B cell (primary cell): ENCODE measurements around the gene GLIPR1L1. TPM values are rescaled to one million over a fixed set of nuclear protein-coding genes. Genes with fewer than 3 reads are reported as not detected.

Experiments
- ATAC-seq: fragments of 200-7000 bp; cut with Tn5 transposase; one replicate; pipeline ENCODE4 v1.10.0; 2021; ENCODE audit warnings: low read depth, mild to moderate bottlenecking, moderate number of reproducible peaks, moderate library complexity
- CTCF ChIA-PET: fragments of 350-600 bp; sonication (Branson Sonifier 250); formaldehyde crosslinking; loops from one replicate; lab custom pipeline; 2021; ENCODE audit warnings: antibody characterized with exemption, inconsistent platforms; lab: Charles Lee
- POLR2A ChIA-PET: fragments of 350-600 bp; sonication (Branson Sonifier 250); formaldehyde crosslinking; loops from one replicate; lab custom pipeline; 2021; ENCODE audit warnings: antibody characterized with exemption; lab: Charles Lee
- DNase-seq: peaks from one replicate; pipeline ENCODE4 v3.0.0; 2013
- H2AFZ ChIP-seq: 2 replicates; pipeline ENCODE4 v1.6.1; 2012; ENCODE audit warnings: mild to moderate bottlenecking, low read depth, low read length; ENCODE audit not compliant: insufficient read depth, poor library complexity, severe bottlenecking
- H3K27ac ChIP-seq, 2 donors: 1 replicate in 1 of 2; 2 replicates in 1 of 2; pipeline ENCODE4 v1.5.1; 2012 to 2013; ENCODE audit warnings: low read length in 2 of 2, mild to moderate bottlenecking in 2 of 2, moderate library complexity in 1 of 2
- H3K27me3 ChIP-seq, 4 experiments: fragments of 200-600 bp in 1 of 4; sonication (generic) in 1 of 4; replicated peaks in 1 of 4; 1 replicate in 2 of 4; 2 replicates in 2 of 4; pipeline versions ENCODE4 v1.6.1 to v1.7.0; 2013 to 2016; ENCODE audit warnings: low read length in 3 of 4, mild to moderate bottlenecking in 2 of 4, mixed read lengths in 1 of 4, moderate library complexity in 1 of 4; ENCODE audit not compliant: insufficient read depth in 4 of 4, control insufficient read depth in 3 of 4; ENCODE audit errors: control extremely low read depth in 1 of 4
- H3K36me3 ChIP-seq, 2 experiments: replicated peaks in 1 of 2; 1 replicate in 1 of 2; 2 replicates in 1 of 2; pipeline versions ENCODE4 v1.6.1 to v1.7.1; 2013; ENCODE audit warnings: low read length in 1 of 2; ENCODE audit not compliant: insufficient read depth in 2 of 2, control insufficient read depth in 1 of 2; ENCODE audit errors: control extremely low read depth in 1 of 2, extremely low read depth in 1 of 2
- H3K4me1 ChIP-seq, 2 donors: fragments of 200-600 bp in 1 of 2; sonication (generic) in 1 of 2; 1 replicate in 1 of 2; 2 replicates in 1 of 2; pipeline versions ENCODE4 v1.5.1 to v1.6.1; 2013 to 2017; ENCODE audit warnings: low read length in 2 of 2; ENCODE audit not compliant: control insufficient read depth in 2 of 2, insufficient read depth in 2 of 2
- H3K4me2 ChIP-seq: replicated peaks from 2 replicates; pipeline ENCODE3; 2012; ENCODE audit warnings: mild to moderate bottlenecking, low read depth, low read length; ENCODE audit not compliant: poor library complexity, severe bottlenecking
- H3K4me3 ChIP-seq, 5 experiments: fragments of 200-600 bp in 1 of 5; sonication (generic) in 1 of 5; 1 replicate in 3 of 5; 2 replicates in 2 of 5; pipeline versions ENCODE4 v1.5.1 to v1.7.0; 2011 to 2016; ENCODE audit warnings: low read length in 4 of 5, mild to moderate bottlenecking in 4 of 5, low read depth in 2 of 5, control low read depth in 1 of 5, moderate library complexity in 1 of 5; ENCODE audit not compliant: insufficient read depth in 1 of 5; ENCODE audit errors: control extremely low read depth in 1 of 5, extremely low read depth in 1 of 5
- H3K79me2 ChIP-seq: fragments of 200-600 bp; sonication (generic); one replicate; pipeline ENCODE4 v1.6.0; 2016; ENCODE audit warnings: low read length; ENCODE audit not compliant: control insufficient read depth, insufficient read depth
- H3K9ac ChIP-seq: fragments of 200-600 bp; sonication (generic); 2 replicates; pipeline ENCODE4 v1.6.1; 2017; ENCODE audit warnings: mild to moderate bottlenecking, low read length, moderate library complexity
- H3K9me3 ChIP-seq, 3 donors: one replicate each; pipeline versions ENCODE4 v1.6.1 to v1.7.1; 2013; ENCODE audit warnings: low read length in 2 of 3; ENCODE audit not compliant: control insufficient read depth in 2 of 3, insufficient read depth in 1 of 3; ENCODE audit errors: control extremely low read depth in 1 of 3
- H4K20me1 ChIP-seq: 2 replicates; pipeline ENCODE4 v1.6.0; 2012; ENCODE audit warnings: mild to moderate bottlenecking, low read length; ENCODE audit not compliant: insufficient read depth, control insufficient read depth, poor library complexity, severe bottlenecking
- H3K27ac Mint-ChIP-seq: one replicate; pipeline ENCODE4 v1.8.0; 2021; ENCODE audit warnings: mixed read lengths
- H3K27me3 Mint-ChIP-seq: one replicate; pipeline ENCODE4 v1.8.0; 2021; ENCODE audit warnings: mixed read lengths
- H3K4me1 Mint-ChIP-seq: one replicate; pipeline ENCODE4 v1.8.0; 2021; ENCODE audit warnings: mixed read lengths
- H3K4me3 Mint-ChIP-seq: one replicate; pipeline ENCODE4 v1.8.0; 2021; ENCODE audit warnings: mixed read lengths
- H3K9me3 Mint-ChIP-seq: one replicate; pipeline ENCODE4 v1.8.0; 2022; ENCODE audit warnings: mixed read lengths; ENCODE audit not compliant: insufficient read depth
- EZH2 ChIP-seq: IDR thresholded peaks from 2 replicates; pipeline ENCODE4 v1.6.1; 2012; ENCODE audit warnings: borderline replicate concordance, low read depth, mild to moderate bottlenecking, moderate library complexity, low read length; ENCODE audit not compliant: insufficient read depth, poor library complexity, severe bottlenecking
- WGBS: methylation state at CpG from one replicate; pipeline ENCODE4 v1.1.5; 2013; ENCODE audit warnings: missing lambda C conversion rate; ENCODE audit not compliant: insufficient coverage; 5-methylcytosine and 5-hydroxymethylcytosine counted together
- intact Hi-C: fragments of 100-400 bp; cut with micrococcal nuclease; formaldehyde crosslinking; loops from one replicate; pipeline ENCODE4 v1.10.0; 2022
- polyA plus RNA-seq: library from polyadenylated mRNA; depleted of rRNA; stranded (reverse); fragments of >200 nt; gene quantifications from 2 replicates; pipeline ENCODE4 v1.2.3, GENCODE V29; 2012
- total RNA-seq, 2 donors: library from RNA; stranded (reverse); fragments of 120-200 nt in 1 of 2; gene quantifications; 1 replicate in 1 of 2; 2 replicates in 1 of 2; pipeline versions ENCODE4 v1.2.3 to v1.2.4, GENCODE V29; 2013 to 2022
- TF ChIP-seq, protein P1 (sequence below): fragments of 200-600 bp; IDR thresholded peaks from one replicate; pipeline ENCODE4 v1.8.0; 2022; ENCODE audit warnings: antibody characterized with exemption, mild to moderate bottlenecking

The GLIPR1L1 gene
- total and polyA plus RNA-seq, 2 donors (not counting 1 experiment from before 2014, with no cell fraction given), result not detected

DNA sequence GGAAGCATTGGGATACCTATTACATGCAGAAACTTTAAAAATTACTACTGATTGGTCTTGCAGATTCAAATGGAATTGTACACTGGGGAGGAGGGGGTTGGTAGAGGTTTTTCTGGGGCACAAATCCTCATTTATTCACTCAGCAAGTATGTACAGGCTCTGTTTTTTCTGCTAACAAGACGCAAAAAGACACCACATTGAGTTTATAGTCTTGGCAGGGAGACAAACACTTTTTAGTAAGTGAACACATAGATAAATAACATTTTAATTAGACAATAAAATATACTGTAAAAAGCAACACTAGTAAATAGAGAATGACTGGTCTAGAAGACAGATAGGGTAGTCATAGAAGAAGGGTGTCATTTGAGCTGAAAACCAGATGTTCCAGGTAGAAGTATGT lies 80.2 kb downstream of the GLIPR1L1 start:
- WGBS, result no CpG with 5 or more reads among the region's 1 CpG
- Histone ChIP-seq H3K36me3 (no peaks in the 10 kb centered on the region), H3K9ac (no peak overlapping the region), H3K4me1 (no peaks in the 10 kb centered on the region), H3K4me2 (no peak overlapping the region), H3K9me3 (no peaks in the 10 kb centered on the region), H4K20me1 (no peaks in the 10 kb centered on the region), H3K79me2 (no peaks in the 10 kb centered on the region), H3K27me3 (no peaks in the 10 kb centered on the region), H2AFZ (no peak overlapping the region), H3K4me3 (no peak overlapping the region), H3K27ac (no peak overlapping the region)
- H3K9me3 Mint-ChIP-seq, result no peaks in the 10 kb centered on the region
- POLR2A ChIA-PET, result no interaction called here
- ATAC-seq, result no peak
- no peak for DNase-seq
- H3K4me1 Mint-ChIP-seq, result peaks cover 5% of the 10 kb centered on the region
- intact Hi-C loops, result no loop called here
- H3K4me3 Mint-ChIP-seq, result no peak overlapping the region
- CTCF ChIA-PET, result interaction anchor here (1.3 kb wide), 1 partner anchor 23 kb away, joined by 3 read pairs; the partner anchor contains the start of gene GLIPR1L2
- no peak overlapping the region for H3K27ac Mint-ChIP-seq
- H3K27me3 Mint-ChIP-seq, result no peaks in the 10 kb centered on the region
- TF ChIP-seq, protein P1, sequence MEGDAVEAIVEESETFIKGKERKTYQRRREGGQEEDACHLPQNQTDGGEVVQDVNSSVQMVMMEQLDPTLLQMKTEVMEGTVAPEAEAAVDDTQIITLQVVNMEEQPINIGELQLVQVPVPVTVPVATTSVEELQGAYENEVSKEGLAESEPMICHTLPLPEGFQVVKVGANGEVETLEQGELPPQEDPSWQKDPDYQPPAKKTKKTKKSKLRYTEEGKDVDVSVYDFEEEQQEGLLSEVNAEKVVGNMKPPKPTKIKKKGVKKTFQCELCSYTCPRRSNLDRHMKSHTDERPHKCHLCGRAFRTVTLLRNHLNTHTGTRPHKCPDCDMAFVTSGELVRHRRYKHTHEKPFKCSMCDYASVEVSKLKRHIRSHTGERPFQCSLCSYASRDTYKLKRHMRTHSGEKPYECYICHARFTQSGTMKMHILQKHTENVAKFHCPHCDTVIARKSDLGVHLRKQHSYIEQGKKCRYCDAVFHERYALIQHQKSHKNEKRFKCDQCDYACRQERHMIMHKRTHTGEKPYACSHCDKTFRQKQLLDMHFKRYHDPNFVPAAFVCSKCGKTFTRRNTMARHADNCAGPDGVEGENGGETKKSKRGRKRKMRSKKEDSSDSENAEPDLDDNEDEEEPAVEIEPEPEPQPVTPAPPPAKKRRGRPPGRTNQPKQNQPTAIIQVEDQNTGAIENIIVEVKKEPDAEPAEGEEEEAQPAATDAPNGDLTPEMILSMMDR, result no peak
- no peak for TF ChIP-seq EZH2

DNA sequence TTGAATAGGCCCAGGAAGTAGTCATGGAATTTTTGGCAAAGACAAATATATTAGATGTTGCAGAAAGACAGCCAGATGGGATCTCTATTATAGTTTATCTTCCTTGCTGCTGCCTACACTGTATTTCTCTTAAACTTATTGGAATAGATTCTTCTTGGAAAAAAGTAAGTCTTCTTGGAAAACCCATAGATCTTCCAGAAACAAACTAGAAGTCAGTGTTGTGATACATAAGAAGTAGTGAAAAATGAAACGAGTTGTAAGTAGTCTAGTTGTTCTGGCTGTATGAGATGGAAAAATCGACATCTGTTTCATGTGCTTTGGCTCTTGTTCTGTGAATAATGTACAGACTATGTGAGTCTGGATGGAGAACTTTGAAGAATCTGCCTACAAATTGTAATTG lies 85.4 kb downstream of the GLIPR1L1 start:
- Histone ChIP-seq H3K9ac (no peak overlapping the region), H3K79me2 (no peaks in the 10 kb centered on the region), H3K27me3 (no peaks in the 10 kb centered on the region), H3K36me3 (no peaks in the 10 kb centered on the region), H3K9me3 (no peaks in the 10 kb centered on the region), H3K4me1 (no peaks in the 10 kb centered on the region), H4K20me1 (no peaks in the 10 kb centered on the region), H3K4me2 (no peak overlapping the region), H3K27ac (no peak overlapping the region), H3K4me3 (no peak overlapping the region), H2AFZ (no peak overlapping the region)
- no peaks in the 10 kb centered on the region for H3K4me1 Mint-ChIP-seq
- intact Hi-C loops, result no loop called here
- ChIA-PET CTCF (no interaction called here), POLR2A (no interaction called here)
- no peak for TF ChIP-seq EZH2
- TF ChIP-seq, protein P1, result no peak
- no peak overlapping the region for H3K27ac Mint-ChIP-seq
- H3K4me3 Mint-ChIP-seq, result no peak overlapping the region
- H3K9me3 Mint-ChIP-seq, result no peaks in the 10 kb centered on the region
- no peak for DNase-seq
- WGBS, result 100% methylated on average over 2 of the region's 2 CpGs
- no peak for ATAC-seq
- peaks cover 2% of the 10 kb centered on the region for H3K27me3 Mint-ChIP-seq

Other genes starting within 250 kb of the GLIPR1L1 start
- not detected in 2 replicates for gene KCNC2, start 124.8 kb upstream of the GLIPR1L1 start, total RNA-seq
- not detected in 2 replicates for gene KCNC2, start 124.8 kb upstream of the GLIPR1L1 start, polyA plus RNA-seq
- gene CAPS2, start 4.3 kb upstream of the GLIPR1L1 start, total RNA-seq, result 8.4 TPM in 2 replicates
- 1.8 and 2.3 TPM in 2 replicates for gene CAPS2, start 4.3 kb upstream of the GLIPR1L1 start, polyA plus RNA-seq
- 0.46 and 0.91 TPM in 2 replicates for gene GLIPR1L2, start 56.4 kb downstream of the GLIPR1L1 start, total RNA-seq
- gene GLIPR1L2, start 56.4 kb downstream of the GLIPR1L1 start, polyA plus RNA-seq, result 0.23 and 0.37 TPM in 2 replicates
- gene GLIPR1, start 146.1 kb downstream of the GLIPR1L1 start, total RNA-seq, result 117 and 119 TPM in 2 replicates
- gene GLIPR1, start 146.1 kb downstream of the GLIPR1L1 start, polyA plus RNA-seq, result 32.0 and 52.3 TPM in 2 replicates
- 80.2 and 87.7 TPM in 2 replicates for gene KRR1, start 176.9 kb downstream of the GLIPR1L1 start, total RNA-seq
- gene KRR1, start 176.9 kb downstream of the GLIPR1L1 start, polyA plus RNA-seq, result 16.3 and 25.2 TPM in 2 replicates